Thyroid gland (tissue), 4 donors: ENCODE results near the gene ARHGEF40. TPM values are rescaled to one million over a fixed set of nuclear protein-coding genes. Genes with fewer than 3 reads are reported as not detected.
A peak's percentile ranks its signal among the peaks of the same experiment; 100 is the strongest.

ENCODE experiments used
- DNase-seq, 2 donors: peaks; one replicate each; pipeline ENCODE4 v3.0.0-alpha.2; 2019
- H3K27ac ChIP-seq, 3 donors: fragments of 200-600 bp; sonication (generic); 1 replicate in 2 of 3; 2 replicates in 1 of 3; pipeline ENCODE4 v1.5.1; 2016 to 2019; ENCODE audit warnings: mild to moderate bottlenecking in 1 of 3, moderate library complexity in 1 of 3
- H3K27me3 ChIP-seq: fragments of 200-600 bp; sonication (generic); one replicate; pipeline ENCODE4 v1.5.1; 2019
- H3K36me3 ChIP-seq, 2 donors: fragments of 200-600 bp; sonication (generic); one replicate each; pipeline ENCODE4 v1.5.1; 2016 to 2019
- H3K4me1 ChIP-seq, 2 donors: fragments of 200-600 bp; sonication (generic); one replicate each; pipeline ENCODE4 v1.5.1; 2017 to 2019
- H3K4me3 ChIP-seq, 3 donors: fragments of 200-600 bp; sonication (generic); replicated peaks in 1 of 3; 1 replicate in 2 of 3; 2 replicates in 1 of 3; pipeline ENCODE4 v1.5.1; 2016; ENCODE audit warnings: mild to moderate bottlenecking in 1 of 3
- H3K9me3 ChIP-seq: fragments of 200-600 bp; sonication (generic); one replicate; pipeline ENCODE4 v1.5.1; 2017
- POLR2A ChIP-seq, 2 donors: fragments of 450-650 bp; IDR thresholded peaks; one replicate each; pipeline ENCODE4 v1.6.1; 2017; ENCODE audit warnings: antibody characterized with exemption in 2 of 2, mild to moderate bottlenecking in 2 of 2, moderate library complexity in 1 of 2
- WGBS, 2 donors: methylation state at CpG; one replicate each; pipeline ENCODE4 v1.1.5; 2017; 5-methylcytosine and 5-hydroxymethylcytosine counted together
- intact Hi-C: fragments of 100-400 bp; cut with DNase I; formaldehyde crosslinking; loops from one replicate; pipeline ENCODE4 v1.15.1; 2023
- total RNA-seq, 4 donors: library from RNA; depleted of rRNA; stranded (reverse); fragments of >200 nt; gene quantifications; one replicate each; pipeline ENCODE4 v1.2.3, GENCODE V29; 2016
- TF ChIP-seq, protein P1 (sequence below), 6 experiments: fragments of 200-600 bp in 3 of 6; fragments of 450-650 bp in 3 of 6; sonication (generic) in 3 of 6; IDR thresholded peaks; one replicate each; pipeline ENCODE4 v1.5.1; 2016 to 2019; ENCODE audit warnings: antibody characterized with exemption in 6 of 6, mild to moderate bottlenecking in 2 of 6, inconsistent platforms in 1 of 6, moderate library complexity in 1 of 6

Gene ARHGEF40
- total RNA-seq, 4 donors from 2014 or later, result 28.1 to 44.8 (median 43.4) TPM

DNA sequence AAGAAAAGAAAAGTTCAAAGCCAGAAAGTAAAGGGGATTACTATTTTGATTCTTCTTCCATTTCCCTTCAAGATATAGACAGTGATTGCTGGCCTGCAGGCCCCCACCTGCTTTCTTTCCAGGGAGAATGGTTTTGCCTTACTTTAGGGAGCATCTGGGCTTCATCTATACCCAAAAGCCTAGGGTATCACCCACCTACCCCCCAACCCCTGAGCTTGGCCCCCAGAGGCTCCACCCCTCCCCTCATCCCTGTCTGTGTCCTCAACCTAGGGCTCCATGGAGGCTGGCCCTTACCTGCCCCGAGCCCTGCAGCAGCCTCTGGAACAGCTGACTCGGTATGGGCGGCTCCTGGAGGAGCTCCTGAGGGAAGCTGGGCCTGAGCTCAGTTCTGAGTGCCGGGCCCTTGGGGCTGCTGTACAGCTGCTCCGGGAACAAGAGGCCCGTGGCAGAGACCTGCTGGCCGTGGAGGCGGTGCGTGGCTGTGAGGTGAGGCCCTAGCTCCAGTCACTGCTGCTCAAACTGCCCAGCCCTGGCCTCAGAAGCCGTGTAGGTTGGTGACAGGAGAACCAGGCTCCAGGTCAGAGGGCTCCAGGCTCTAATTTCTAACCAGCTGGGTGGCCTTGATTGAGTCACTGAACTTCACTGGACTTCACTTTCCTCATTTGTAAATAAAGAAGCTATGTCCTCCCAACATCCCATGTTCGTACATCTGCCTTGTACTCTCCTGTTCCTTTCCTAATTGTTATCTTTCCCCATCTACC is 13.6 kb downstream of the ARHGEF40 start:
- Histone ChIP-seq H3K4me1 (peaks cover 0 to 13% of the 10 kb centered on the region in 2 donors), H3K9me3 (no peaks in the 10 kb centered on the region), H3K27me3 (no peaks in the 10 kb centered on the region), H3K4me3 (no peak overlapping the region), H3K36me3 (peaks cover 43 to 52% of the 10 kb centered on the region in 2 donors), H3K27ac (no peak overlapping the region)
- WGBS, 2 donors, result 83 to 95% methylated on average over 2 to 11 of the region's 11 CpGs
- DNase-seq, result no peak
- intact Hi-C loops, result no loop called here
- TF ChIP-seq, protein P1, sequence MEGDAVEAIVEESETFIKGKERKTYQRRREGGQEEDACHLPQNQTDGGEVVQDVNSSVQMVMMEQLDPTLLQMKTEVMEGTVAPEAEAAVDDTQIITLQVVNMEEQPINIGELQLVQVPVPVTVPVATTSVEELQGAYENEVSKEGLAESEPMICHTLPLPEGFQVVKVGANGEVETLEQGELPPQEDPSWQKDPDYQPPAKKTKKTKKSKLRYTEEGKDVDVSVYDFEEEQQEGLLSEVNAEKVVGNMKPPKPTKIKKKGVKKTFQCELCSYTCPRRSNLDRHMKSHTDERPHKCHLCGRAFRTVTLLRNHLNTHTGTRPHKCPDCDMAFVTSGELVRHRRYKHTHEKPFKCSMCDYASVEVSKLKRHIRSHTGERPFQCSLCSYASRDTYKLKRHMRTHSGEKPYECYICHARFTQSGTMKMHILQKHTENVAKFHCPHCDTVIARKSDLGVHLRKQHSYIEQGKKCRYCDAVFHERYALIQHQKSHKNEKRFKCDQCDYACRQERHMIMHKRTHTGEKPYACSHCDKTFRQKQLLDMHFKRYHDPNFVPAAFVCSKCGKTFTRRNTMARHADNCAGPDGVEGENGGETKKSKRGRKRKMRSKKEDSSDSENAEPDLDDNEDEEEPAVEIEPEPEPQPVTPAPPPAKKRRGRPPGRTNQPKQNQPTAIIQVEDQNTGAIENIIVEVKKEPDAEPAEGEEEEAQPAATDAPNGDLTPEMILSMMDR (IDR thresholded peaks at IDR 0.05), result no peak
- no peak for TF ChIP-seq POLR2A (IDR thresholded peaks at IDR 0.05)

DNA sequence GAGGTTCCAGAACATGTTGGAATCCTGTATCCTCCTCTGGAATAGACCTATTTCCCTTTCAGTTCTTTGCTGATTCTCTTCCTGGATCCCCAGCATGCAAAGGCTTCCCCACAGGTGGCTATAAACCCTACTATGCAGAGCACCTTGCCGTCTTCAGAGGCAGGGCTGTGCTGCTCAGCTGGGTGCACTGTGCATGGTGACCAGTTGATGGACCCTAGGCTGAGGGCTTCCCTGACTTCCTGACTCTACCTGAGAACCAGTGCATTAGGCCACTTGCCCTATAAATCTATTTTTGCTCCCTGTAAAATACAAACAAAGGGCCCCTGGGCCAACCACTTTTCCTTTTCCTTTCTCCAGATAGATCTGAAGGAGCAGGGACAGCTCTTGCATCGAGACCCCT is 14.3 kb downstream of the ARHGEF40 start:
- intact Hi-C loops, result no loop called here
- 91 to 92% methylated on average over 2 of the region's 2 CpGs for WGBS, 2 donors
- DNase-seq, result no peak
- Histone ChIP-seq H3K4me1 (peaks cover 0 to 13% of the 10 kb centered on the region in 2 donors), H3K36me3 (peaks cover 40 to 46% of the 10 kb centered on the region in 2 donors), H3K9me3 (no peaks in the 10 kb centered on the region), H3K27me3 (no peaks in the 10 kb centered on the region), H3K4me3 (no peak overlapping the region), H3K27ac (peak overlapping the region in 2 of 3 donors; percentile 14 to 18)
- TF ChIP-seq POLR2A (IDR thresholded peaks at IDR 0.05), result no peak
- TF ChIP-seq, protein P1 (IDR thresholded peaks at IDR 0.05), result no peak

DNA sequence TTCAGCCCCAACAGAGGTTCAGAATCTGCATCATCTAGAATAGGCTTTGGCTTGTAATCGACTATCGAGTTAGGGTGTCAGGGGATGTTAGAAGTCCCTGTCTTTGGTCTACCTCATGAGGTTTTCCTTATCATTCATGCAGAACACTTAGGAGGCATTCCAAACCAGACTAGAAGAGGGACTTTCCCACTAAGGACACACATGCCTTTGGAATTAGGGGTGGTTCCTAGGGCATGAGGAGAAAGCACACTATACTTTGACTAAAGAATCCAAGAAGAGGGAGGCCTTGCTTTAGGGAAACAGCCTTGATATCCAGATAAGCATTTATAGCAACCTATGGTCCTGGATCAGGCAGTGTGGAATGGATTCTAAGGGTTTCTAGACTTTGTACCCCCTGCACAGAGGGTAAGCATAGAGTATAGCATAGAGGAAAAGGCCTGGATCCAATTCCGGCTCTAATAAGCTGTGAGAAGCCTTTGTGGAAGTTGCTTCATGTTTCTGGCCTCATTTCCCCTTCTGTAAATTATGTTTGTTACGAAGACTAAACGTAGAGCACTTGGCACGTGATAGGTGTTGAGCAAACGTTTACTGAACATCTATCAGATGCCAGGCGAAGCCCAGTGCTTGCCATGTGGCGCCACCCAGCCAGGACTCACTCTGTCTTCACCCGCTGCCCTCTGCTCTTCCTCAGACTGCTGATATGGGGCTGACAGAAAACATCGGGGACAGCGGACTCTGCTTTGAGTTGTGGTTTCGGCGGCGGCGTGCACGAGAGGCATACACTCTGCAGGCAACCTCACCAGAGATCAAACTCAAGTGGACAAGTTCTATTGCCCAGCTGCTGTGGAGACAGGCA is 15.1 kb downstream of the ARHGEF40 start:
- H3K36me3 ChIP-seq, result peaks cover 41 to 45% of the 10 kb centered on the region in 2 donors
- TF ChIP-seq, protein P1 (IDR thresholded peaks at IDR 0.05), result no peak
- TF ChIP-seq POLR2A (IDR thresholded peaks at IDR 0.05), result no peak
- no peak overlapping the region for H3K4me3 ChIP-seq
- DNase-seq, result peak in 1 of 2 donors; percentile 30
- intact Hi-C loops, result no loop called here
- H3K27me3 ChIP-seq, result no peaks in the 10 kb centered on the region
- peaks cover 0 to 16% of the 10 kb centered on the region in 2 donors for H3K4me1 ChIP-seq
- WGBS, 2 donors, result 81 to 85% methylated on average over 17 of the region's 17 CpGs
- no peaks in the 10 kb centered on the region for H3K9me3 ChIP-seq
- peak overlapping the region; percentile 18 to 51 (median 40) for H3K27ac ChIP-seq

DNA sequence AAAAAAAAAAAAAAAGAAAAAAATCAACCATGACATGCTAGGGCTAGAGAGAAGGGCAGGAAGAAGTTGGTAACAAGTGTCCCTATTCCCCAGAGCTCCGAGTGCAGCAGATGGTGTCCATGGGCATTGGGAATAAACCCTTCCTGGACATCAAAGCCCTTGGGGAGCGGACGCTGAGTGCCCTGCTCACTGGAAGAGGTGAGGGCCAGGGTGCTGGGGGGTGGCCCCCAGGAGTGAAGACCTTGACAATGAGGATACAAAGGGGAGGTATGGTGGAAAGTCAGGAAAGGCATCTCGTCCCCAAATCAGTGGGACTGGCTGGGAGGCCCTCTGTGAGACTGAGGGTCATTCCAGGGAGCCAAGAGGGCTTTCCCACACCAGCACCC is 16.8 kb downstream of the ARHGEF40 start:
- DNase-seq, result no peak
- Histone ChIP-seq H3K27ac (no peak overlapping the region), H3K4me3 (no peak overlapping the region), H3K36me3 (peaks cover 30 to 32% of the 10 kb centered on the region in 2 donors), H3K9me3 (no peaks in the 10 kb centered on the region), H3K27me3 (no peaks in the 10 kb centered on the region), H3K4me1 (peaks cover 11 to 30% of the 10 kb centered on the region in 2 donors)
- TF ChIP-seq, protein P1 (IDR thresholded peaks at IDR 0.05), result no peak
- TF ChIP-seq POLR2A (IDR thresholded peaks at IDR 0.05), result no peak
- intact Hi-C loops, result no loop called here
- WGBS, 2 donors, result 88 to 93% methylated on average over 4 of the region's 4 CpGs
